Eye (tissue), 1 donor: Measurements from ENCODE around the gene MCRIP2.

Source experiments
- DNase-seq: peaks from one replicate; pipeline ENCODE4 v3.0.0-alpha.2; 2015

The MCRIP2 gene

DNA sequence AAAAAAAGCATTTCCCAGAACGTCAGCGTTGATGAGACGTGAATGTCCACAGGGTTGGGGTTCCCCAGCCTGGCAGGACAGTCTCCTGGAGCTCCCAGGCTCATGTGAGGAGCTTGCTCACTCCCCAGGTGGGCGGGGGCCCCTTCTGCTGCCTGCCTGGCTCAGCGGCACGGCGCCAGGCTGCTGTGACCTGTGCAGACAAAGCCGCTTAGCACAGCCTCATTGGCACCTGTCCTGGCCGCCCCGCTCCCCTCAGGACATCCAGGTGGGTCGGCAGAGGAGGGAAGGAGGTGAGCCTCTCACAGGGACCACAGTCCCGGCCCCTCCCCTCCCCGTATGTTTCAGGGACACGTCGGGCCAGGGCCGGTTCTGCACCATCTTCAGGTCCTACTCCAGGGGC, 23.8 kb upstream of the MCRIP2 start:
- DNase-seq = no peak

DNA sequence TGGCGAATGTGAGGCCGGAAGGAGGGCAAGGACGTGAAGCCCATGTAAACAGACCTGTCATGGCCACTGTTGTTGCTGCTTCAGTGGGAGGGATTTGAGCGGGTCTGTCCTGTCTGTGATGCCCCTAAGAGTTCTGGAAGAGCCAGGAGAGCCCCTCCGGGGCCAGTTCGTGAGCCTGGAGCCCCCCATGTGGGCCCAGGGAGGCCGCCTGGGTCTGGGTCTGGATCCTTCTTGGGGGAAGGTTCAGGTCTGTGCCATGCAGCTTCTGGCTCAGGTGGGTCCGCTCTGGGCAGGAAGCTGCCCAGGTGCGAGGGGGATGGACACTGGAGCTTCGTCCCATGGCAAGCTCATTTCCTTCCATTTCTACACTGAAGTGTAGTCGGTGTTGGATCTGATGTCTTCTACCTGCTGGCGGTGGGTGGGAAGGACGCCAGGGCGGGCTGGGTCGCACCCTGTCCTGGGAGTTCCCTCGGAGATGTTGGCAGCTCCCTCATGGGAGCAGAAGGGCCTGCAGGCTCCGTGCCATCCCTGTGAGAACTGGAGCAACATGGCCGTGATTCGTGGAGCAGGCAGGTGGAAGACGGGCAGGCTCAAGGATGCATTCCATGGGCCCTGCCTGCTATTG, 22.0 kb upstream of the MCRIP2 start:
- DNase-seq = no peak

DNA sequence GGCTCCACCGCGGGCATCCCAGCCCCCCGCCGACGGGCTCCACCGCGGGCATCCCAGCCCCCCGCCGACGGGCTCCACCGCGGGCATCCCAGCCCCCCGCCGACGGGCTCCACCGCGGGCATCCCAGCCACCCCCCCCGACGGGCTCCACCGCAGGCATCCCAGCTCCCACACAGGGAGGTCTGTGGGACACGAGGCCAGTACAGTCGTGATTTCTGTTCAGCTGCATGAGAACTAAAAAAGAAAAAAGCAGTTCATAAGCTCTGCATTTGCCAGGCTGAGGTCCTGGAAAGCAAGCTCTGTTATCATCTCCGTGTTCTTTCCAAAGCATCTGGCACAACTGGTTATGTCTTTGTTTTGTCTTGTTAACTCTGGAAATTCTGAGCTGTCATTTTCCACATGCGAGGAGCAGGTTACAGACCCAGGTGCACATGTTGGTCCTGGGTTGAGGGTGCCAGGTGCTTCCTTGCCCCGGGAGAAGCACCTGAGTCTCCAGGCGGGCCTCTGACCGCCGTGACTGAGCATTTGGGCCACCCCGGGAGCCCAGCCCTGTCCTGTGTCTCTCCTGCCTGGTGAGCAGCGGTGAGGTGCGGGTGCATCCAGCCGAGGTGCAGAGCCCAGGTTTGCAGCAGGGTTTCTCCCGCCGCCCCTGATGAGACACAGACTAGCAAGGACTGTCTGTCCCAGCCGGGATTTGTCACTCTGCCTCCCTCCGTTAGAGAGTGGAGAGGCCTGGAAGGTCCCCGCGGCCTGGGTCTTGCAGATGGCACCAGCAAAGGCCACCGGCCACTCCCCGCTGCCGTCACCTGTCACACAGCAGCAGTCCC, 20.7 kb upstream of the MCRIP2 start:
- DNase-seq = no peak

DNA sequence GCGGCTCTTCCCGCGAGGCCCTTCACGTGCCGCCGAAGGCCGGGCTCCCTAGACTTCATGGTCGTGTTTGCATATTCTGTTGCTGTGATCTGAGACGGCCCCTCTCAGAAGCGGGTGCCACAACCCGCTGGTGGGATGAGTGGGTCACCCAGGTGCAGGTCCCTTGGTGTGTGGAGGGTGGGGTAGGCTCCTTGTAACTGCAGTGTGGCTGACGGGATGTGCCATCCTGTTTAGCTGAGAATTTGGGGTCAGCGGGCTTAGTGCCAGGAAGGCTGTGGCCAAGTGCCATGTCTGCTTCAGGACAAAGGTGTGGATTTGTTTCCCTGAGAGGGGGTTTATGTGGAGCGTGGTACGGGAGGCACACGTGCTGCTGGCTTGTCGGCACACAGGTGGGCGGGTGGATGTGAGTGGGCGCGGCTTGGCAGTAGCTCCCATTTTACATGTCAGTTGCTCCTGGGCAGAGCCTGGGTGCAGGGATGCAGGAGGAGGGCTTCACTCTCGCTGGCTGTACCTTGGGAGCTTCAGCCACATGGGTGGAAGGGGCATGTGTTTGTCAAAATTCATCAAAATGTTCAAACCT, 20.0 kb upstream of the MCRIP2 start:
- DNase-seq = no peak

DNA sequence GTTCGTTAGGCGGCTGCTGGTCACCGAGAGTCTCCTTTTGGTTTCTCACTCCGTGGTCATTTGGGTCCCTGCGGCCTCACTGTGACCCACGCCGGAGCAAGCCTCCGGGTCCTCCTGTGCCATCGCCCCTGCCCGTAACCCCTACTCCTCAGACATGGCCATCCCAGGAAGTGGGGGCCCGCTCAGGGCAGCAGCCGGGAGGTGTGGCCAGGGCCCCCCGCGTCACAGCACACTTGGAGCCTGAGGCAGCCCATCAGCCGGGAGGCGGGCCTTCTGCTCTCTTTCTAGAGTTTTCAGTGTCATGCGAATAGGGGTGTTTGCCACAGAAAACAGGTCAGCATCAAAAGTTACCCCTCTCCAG, 18.7 kb upstream of the MCRIP2 start:
- DNase-seq = no peak

DNA sequence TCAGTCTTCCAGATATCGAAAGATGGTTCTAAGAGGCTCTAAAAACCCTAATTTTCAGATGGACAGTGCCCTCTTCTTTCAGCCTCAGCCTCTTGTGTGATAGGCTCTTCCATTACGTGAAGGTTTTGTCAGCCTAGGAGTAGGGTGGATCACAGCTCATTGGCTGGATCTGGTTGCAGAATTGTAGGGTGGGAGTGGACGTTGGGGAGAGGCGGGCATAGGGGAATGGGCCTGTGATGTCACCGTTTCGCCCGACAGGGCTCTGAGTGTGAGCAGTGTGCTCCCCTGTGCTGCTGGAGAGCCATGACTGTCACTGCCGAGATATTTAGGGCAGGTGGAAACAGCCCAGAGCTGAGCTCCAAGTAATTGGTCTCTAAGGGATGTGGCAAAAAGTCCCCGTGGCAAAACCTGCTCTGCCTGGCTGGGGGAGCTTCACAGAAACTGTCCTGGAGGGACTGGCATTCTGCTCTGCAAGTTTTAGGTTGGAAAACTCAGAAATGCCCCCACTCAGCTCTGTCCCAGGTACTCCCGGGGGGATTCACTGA, 17.0 kb upstream of the MCRIP2 start:
- DNase-seq = no peak

DNA sequence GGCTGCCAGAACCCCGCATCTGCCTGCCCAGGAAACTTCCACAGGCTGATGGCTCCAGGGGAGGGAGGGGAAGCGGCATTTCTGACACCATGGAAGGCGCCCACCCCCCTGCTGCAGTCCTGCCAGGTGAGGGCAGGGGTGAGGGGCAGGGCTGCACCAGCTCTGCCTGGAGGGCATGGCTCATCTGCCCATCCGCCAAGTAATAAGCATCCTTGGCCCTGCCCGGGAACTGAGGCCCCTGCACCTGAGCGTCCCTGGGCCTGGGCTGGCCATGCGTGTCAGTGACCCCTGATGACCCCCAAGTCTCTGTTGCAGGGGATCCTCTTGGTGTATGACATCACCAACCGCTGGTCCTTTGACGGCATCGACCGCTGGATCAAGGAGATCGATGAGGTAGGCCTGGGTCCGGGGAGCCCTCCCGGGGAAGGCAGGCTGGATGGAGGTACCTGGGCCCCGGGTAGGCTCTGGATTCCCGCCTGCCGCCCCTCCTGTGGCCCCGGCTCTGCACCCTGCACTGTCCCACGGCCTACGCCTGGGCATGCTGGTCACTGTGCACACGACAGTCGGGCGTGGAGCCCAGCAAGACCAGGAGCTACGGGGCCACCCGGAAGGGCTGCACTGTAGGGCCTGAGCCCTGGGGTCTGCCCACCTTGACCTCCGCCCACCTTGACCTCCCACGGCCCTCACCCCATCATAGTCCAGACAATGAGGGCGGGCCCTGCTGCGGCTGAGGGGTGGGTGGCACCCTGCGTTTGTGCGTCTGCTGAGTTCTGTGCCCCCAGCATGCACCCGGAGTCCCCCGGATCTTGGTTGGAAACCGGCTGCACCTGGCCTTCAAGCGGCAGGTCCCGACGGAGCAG, 16.3 kb upstream of the MCRIP2 start:
- DNase-seq = no peak

DNA sequence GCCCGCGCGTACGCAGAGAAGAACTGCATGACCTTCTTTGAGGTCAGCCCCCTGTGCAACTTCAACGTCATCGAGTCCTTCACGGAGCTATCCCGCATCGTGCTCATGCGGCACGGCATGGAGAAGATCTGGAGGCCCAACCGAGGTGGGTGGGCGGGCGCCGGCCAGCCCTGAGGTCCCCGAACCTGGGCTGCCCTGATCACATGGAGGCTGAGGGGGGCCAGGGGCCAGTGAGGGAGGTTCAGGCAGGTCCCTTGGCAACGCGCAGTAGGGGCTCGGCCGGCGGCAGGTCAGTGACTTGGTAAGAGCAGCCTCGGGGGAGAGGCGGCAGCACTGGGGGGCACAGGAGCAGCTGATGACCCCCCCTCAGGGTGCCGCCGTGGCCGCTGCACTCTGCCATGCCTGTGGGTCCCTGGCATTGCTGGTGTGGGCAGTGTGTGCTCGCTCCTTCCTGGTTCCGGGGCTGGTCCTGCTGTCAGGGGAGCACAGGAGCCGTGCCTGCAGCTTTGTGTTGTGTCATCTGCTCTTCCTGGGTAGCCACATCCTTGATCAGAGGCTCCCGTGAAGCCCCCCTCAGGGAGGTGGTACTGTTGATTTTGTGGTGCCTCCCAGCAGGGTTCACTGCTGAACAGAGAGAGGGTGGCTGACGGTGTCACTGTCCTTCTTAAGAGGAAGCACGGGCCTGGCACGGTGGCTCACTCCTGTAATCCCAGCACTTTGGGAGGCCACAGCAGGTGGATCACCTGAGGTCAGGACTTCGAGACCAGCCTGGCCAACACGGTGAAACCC, 15.5 kb upstream of the MCRIP2 start:
- no peak for DNase-seq

DNA sequence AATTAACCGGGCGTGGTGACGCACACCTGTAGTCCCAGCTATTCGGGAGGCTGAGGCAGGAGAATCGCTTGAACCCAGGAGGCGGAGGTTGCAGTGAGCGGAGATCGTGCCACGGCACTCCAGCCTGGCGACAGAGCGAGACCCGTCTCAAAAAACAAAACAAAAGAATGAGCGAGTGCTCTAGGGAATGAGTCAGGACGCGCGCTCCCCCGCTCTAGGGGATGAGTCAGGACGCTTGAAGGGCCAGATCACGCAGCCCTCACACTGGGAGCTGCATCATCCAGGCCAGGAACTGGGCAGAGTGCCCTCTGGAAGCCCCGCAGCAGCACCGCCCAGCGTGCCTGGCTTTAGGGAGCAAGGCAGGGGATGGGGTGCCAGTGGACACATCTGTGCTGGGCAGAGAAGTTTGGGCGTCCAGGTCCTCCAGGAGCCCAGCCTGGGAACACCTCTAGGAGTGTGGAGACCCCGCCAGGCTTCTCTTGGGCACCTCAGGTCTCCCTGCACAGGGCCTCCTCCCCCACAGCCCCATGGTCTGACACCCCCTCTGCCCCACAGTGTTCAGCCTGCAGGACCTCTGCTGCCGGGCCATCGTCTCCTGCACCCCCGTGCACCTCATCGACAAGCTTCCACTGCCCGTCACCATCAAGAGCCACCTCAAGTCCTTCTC, 14.7 kb upstream of the MCRIP2 start:
- no peak for DNase-seq

DNA sequence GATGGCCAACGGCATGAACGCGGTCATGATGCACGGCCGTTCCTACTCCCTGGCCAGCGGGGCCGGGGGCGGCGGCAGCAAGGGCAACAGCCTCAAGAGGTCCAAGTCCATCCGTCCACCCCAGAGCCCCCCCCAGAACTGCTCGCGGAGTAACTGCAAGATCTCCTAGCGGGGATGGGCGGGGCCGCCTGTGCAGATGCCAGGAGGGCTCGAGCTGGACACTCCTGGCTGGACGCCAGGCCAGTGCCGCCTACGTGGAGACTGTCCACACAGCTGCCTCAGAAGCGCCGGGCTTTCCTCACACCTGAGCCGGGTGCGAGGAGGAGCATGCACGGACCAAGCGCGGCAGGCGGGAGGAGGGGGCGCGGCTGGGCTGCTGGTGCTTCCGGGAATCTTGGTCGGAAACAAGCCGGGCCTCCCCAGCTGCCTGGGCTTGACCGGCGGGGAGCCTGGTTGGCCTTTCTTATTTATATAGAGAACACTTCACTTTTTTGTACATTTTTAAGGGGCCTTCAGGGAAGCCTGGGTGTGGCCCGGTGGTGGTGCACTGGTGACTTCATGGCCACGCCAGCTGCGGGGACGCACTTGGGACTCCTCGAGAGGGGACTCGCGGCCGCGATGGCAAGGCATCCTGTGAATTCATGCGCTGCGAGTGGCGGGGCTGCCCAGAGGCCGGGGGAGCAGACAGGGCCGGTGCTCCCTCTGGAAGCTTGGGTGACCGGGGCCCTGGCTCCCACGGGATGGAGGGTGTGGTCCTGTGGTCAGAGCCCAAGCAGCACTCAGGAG, 14.0 kb upstream of the MCRIP2 start:
- no peak for DNase-seq

DNA sequence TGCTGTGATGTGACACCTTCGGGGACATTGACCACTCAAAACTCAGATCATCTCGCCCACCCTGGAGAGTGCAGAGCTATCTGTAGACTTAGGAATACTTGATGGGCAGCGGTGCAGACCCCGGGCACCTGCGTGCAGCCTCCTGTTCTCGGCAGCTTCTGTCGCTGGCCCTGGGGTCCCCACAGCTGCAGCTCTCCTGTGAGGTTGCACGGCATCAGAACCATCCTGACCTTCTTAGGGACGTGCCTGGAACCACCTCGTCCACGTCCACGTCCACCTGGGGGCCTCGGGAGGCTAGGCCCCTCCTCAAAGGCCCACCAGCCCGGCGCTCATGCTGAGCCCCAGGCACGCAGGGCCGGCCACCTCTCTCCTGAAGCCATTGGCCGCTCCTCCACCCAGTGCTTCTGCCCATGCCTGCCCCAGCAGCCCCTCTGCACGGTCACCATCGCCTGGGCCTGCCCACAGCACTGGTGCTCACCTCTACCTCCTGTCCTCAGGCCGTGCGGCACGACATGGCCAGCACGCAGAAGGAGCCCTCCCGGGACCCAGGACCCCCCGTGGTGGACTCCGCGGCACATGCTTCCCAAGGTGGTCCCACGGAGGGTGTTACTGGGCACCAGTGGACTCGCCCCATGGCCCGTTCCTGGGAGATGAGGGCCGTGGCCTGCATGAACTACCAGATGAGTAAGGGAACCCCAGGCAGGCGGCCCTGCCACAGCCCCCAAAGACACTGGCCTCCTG, 13.1 kb upstream of the MCRIP2 start:
- DNase-seq = no peak

DNA sequence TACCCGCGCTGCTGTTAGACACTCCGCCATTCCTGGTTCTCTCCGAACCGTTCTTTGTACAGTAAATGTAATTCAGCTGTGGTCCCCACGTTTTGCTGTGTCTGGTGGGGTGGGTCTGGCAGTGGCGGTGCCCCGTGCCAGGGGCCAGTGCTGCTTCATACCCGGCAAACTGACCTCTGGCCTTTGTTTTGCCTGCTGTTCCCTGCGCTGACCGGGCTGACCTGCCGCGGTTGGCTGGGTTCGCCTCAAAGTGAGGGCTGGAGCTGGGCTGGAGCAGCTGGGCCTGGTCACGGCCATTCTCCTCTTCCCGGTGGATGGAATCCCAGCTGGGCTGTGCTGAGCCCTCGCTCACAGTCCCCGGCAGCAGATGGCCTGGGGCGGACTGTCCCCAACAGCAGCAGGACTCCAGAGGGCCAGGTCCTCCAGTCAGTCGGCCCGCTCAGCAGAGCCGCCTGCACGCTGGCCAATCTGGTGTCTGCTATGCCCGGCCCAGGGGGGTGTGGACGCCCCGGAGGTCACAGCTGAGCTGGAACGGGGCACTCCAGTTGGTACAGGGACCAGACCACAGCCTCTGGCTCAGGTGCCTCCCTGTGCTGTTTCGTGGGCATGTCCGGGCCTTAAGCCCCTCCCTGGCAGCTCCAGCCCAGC, 12.3 kb upstream of the MCRIP2 start:
- DNase-seq = peak; percentile 85

DNA sequence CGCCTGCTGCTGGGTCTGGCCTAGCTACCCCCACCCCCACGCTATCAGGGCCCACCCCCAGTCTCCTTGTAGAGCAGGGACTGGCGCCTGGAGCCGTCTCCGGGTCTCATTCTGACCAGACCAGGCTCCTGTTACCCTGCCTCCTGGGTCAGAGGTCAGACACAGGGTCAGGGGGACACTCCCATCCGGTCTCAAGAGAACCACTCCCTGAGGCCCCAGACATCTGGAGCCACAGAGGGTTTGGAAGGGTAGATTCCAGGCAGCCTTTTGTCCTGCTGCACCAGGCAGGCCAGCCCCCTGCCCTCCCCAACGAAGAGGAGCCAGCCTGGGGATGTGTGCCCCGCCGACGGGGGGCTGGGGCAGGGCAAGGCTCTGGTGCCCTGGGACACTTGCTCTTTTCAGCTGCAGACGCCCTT, 11.8 kb upstream of the MCRIP2 start:
- no peak for DNase-seq

DNA sequence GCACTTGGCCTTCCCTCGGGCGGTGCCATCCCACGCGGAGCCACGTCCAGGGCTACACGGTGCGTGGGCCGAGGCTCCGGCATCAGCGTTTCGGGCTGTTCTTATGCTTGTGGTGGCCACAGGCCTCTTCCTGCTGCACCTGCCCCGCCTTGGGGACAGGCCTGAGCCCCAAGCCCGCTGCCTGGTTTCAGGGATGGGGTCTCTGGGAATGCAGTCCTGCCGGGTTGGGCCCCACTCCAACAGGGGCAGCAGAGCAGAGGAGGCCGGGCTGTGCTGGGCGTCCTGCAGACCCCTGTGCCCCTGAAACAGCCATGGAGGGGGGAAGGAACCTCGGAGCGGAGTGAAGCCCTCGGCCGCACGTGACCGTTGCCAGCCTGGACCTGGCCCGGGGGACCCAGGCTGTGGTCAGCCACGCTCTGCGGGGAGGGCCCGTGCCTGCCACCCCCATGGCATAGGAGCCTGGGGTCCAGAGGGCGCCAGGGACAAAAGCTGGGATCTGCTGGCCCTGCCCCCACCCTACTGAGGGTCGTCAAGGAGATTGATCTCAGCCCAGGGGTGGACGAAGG, 11.3 kb upstream of the MCRIP2 start:
- peak; percentile 61 for DNase-seq

DNA sequence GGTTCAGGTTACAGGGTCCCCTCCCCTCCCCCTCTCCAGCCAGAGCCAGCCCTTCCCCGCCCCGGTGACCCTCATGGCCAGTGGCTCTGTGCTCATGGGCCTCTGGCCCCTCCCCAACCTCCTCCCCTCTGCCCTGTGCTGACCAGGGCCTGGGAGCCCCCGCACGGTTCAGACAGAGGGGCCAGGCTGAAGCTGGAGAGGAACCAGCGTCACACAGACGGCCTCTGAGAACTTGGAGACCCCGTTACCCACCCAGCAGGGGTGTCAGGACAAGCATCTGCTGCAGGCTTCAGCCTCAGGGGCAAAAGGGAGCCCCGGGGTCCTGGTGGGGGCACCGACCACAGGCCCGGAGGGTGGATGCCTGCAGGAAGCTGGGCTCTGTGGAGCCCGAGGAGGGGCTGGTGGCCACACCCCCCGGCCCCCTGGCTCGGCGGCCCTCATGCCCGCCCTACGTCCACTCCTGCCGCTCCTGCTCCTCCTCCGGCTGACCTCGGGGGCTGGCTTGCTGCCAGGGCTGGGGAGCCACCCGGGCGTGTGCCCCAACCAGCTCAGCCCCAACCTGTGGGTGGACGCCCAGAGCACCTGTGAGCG, 10.7 kb upstream of the MCRIP2 start, which contains the start of gene WFIKKN1:
WFIKKN1 (plus strand) TSS at position 171 of the 591 bp plus-strand sequence; CDS start at position 440, 269 bp downstream.
- peak; percentile 69 for DNase-seq

DNA sequence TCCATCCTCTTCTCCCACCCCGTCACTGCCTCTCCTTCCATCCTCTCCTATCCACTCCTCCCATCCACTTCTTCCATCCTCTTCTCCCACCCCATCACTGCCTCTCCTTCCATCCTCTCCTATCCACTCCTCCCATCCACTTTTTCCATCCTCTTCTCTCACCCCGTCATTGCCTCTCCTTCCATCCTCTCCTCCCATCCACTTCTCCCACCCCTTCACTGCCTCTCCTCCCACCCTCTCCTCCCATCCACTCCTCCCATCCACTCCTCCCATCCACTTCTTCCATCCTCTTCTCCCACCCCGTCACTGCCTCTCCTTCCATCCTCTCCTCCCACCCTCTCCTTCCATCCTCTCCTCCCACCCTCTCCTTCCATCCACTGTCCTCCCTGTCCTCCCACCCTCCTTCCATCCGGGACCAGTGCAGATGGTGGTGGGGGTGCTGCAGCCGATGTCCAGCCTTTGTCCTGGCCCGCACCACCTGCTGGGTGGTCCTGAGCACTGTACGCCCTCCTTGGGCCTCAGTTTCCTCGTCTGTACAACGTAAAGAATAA, 9.7 kb upstream of the MCRIP2 start:
- DNase-seq = no peak

DNA sequence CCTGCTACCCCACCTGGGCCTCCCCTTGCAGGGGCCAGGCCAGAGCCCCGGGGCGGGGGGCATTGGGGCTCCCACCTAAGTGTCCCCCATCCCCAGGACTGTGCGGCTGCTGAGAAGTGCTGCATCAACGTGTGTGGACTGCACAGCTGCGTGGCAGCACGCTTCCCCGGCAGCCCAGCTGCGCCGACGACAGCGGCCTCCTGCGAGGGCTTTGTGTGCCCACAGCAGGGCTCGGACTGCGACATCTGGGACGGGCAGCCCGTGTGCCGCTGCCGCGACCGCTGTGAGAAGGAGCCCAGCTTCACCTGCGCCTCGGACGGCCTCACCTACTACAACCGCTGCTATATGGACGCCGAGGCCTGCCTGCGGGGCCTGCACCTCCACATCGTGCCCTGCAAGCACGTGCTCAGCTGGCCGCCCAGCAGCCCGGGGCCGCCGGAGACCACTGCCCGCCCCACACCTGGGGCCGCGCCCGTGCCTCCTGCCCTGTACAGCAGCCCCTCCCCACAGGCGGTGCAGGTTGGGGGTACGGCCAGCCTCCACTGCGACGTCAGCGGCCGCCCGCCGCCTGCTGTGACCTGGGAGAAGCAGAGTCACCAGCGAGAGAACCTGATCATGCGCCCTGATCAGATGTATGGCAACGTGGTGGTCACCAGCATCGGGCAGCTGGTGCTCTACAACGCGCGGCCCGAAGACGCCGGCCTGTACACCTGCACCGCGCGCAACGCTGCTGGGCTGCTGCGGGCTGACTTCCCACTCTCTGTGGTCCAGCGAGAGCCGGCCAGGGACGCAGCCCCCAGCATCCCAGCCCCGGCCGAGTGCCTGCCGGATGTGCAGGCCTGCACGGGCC, 8.9 kb upstream of the MCRIP2 start:
- DNase-seq = no peak
